GM12878 (cell line): ENCODE measurements around the gene PPP1R3C. TPM values are rescaled to one million over a fixed set of nuclear protein-coding genes. Genes with fewer than 3 reads are reported as not detected.

Experiments
- ATAC-seq: fragments of 200-7000 bp; cut with Tn5 transposase; 3 replicates; pipeline ENCODE4 v1.9.1; 2020; ENCODE audit warnings: mild to moderate bottlenecking, moderate library complexity
- BruUV-seq: library from RNA; stranded (reverse); fragments of 400-500 nt; replicated peaks from 2 replicates; lab custom pipeline; 2021; lab: Mats Ljungman, UMichigan
- CTCF ChIA-PET: fragments of 300-600 bp; sonication (Branson Sonifier 250); formaldehyde crosslinking; extraction: SDS; loops from one replicate; lab custom pipeline; 2021; ENCODE audit warnings: inconsistent platforms; lab: Yijun Ruan, JAX
- POLR2A ChIA-PET: fragments of 350-600 bp; formaldehyde crosslinking; extraction: SDS; loops from one replicate; lab custom pipeline; 2021; ENCODE audit warnings: inconsistent platforms; lab: Charles Lee
- RAD21 ChIA-PET: fragments of 300-600 bp; sonication (Branson Sonifier 250); formaldehyde crosslinking; loops from one replicate; lab custom pipeline; 2023; ENCODE audit warnings: antibody characterized with exemption; ENCODE audit not compliant: unreplicated experiment; lab: Charles Lee
- SMC1A ChIA-PET: fragments of 300-600 bp; sonication (Branson Sonifier 250); formaldehyde crosslinking; loops from one replicate; lab custom pipeline; 2023; ENCODE audit not compliant: unreplicated experiment, uncharacterized antibody; lab: Charles Lee
- DNase-seq: peaks from one replicate; pipeline ENCODE4 v3.0.0-alpha.2; 2011; ENCODE audit warnings: low read depth, low spot score
- FAIRE-seq: peaks from 3 replicates; lab custom pipeline; 2011; peaks lifted over from hg19 to GRCh38; lab: Jason Lieb, UNC
- H2AFZ ChIP-seq: 2 replicates; pipeline ENCODE4 v1.6.0; 2011; ENCODE audit warnings: low read depth, low read length, control low read depth; ENCODE audit not compliant: control insufficient read depth
- H3K27ac ChIP-seq: 2 replicates; pipeline ENCODE4 v1.5.1; 2011; ENCODE audit warnings: control low read depth; ENCODE audit not compliant: control insufficient read depth, insufficient read depth
- H3K27me3 ChIP-seq, 2 experiments: replicated peaks in 1 of 2; 2 replicates each; pipeline versions ENCODE4 v1.6.0 to v1.6.1; 2011; ENCODE audit warnings: low read length in 1 of 2; ENCODE audit not compliant: control insufficient read depth in 2 of 2, insufficient read depth in 2 of 2
- H3K36me3 ChIP-seq, 2 experiments: 2 replicates each; pipeline ENCODE4 v1.5.1; 2011; ENCODE audit warnings: low read length in 1 of 2; ENCODE audit not compliant: control insufficient read depth in 2 of 2, insufficient read depth in 2 of 2
- H3K4me1 ChIP-seq: 2 replicates; pipeline ENCODE4 v1.6.1; 2011; ENCODE audit warnings: mild to moderate bottlenecking, low read length, moderate library complexity, mixed read lengths; ENCODE audit not compliant: control insufficient read depth, insufficient read depth
- H3K4me2 ChIP-seq: 2 replicates; pipeline ENCODE4 v1.6.0; 2011; ENCODE audit warnings: control low read depth; ENCODE audit not compliant: control insufficient read depth, insufficient read depth
- H3K4me3 ChIP-seq: fragments of 200-600 bp; sonication (generic); 2 replicates; pipeline ENCODE4 v1.5.1; 2016
- H3K79me2 ChIP-seq: 2 replicates; pipeline ENCODE4 v1.6.0; 2011; ENCODE audit warnings: low read length; ENCODE audit not compliant: control insufficient read depth, insufficient read depth
- H3K9ac ChIP-seq: 2 replicates; pipeline ENCODE4 v1.8.0; 2011; ENCODE audit warnings: low read length, control low read depth, mixed read lengths; ENCODE audit not compliant: control insufficient read depth, insufficient read depth
- H3K9me3 ChIP-seq: replicated peaks from 3 replicates; pipeline ENCODE4 v1.5.1; 2011; ENCODE audit warnings: mild to moderate bottlenecking, low read length; ENCODE audit not compliant: control insufficient read depth, insufficient read depth
- H4K20me1 ChIP-seq: 2 replicates; pipeline ENCODE4 v1.6.0; 2011; ENCODE audit not compliant: control insufficient read depth, insufficient read depth
- ASH2L ChIP-seq: fragments of 300-600, 200-600 bp; sonication (generic); IDR thresholded peaks from 2 replicates; pipeline ENCODE4 v1.6.1; 2017; ENCODE audit warnings: low read depth, mild to moderate bottlenecking, borderline replicate concordance
- SPI1 ChIP-seq: IDR thresholded peaks from 2 replicates; pipeline ENCODE4 v1.6.1; 2011; ENCODE audit warnings: low read depth, mild to moderate bottlenecking, low read length, moderate library complexity, borderline replicate concordance; ENCODE audit not compliant: insufficient read depth
- WRNIP1 ChIP-seq: IDR thresholded peaks from 2 replicates; pipeline ENCODE4 v1.6.1; 2011; ENCODE audit warnings: low read depth, low read length, improper control_type of control experiment, borderline replicate concordance
- ZNF207 ChIP-seq: fragments of 450-650 bp; IDR thresholded peaks from 2 replicates; pipeline ENCODE4 v1.6.1; 2014; ENCODE audit warnings: antibody characterized with exemption, mild to moderate bottlenecking, borderline replicate concordance
- WGBS: methylation state at CpG from one replicate; pipeline ENCODE4 v1.1.6; 2016; ENCODE audit warnings: low lambda C conversion rate; ENCODE audit not compliant: insufficient replicate concordance, insufficient coverage; ENCODE audit errors: missing lambda C conversion rate; 5-methylcytosine and 5-hydroxymethylcytosine counted together
- in situ Hi-C: fragments of 300-500 bp; cut with MboI; formaldehyde crosslinking; loops from 9 replicates; pipeline ENCODE4 v1.14.3; 2018; ENCODE audit warnings: mixed read lengths
- intact Hi-C: fragments of 100-400 bp; cut with micrococcal nuclease; formaldehyde crosslinking; loops from one replicate; pipeline ENCODE4 v1.14.2; 2022; ENCODE audit not compliant: unreplicated experiment
- polyA plus RNA-seq, 11 experiments: library from polyadenylated mRNA; depleted of rRNA in 4 of 11; unstranded in 6 of 11; stranded (reverse) in 5 of 11; fragments of >200 nt; fragmentation: Nextera tagmentation in 4 of 11; fragmentation: Illumina TruSeq in 1 of 11; extraction: Ambion mirVana in 4 of 11; extraction: Trizol in 1 of 11; gene quantifications; 1 replicate in 1 of 11; 2 replicates in 10 of 11; pipeline versions ENCODE4 v1.2.1 to v1.2.3, GENCODE V29; 2011 to 2016; ENCODE audit warnings: inconsistent platforms in 2 of 11, missing spikeins in 2 of 11, low read depth in 1 of 11
- total RNA-seq, 4 experiments: library from RNA; depleted of rRNA in 3 of 4; stranded (reverse); fragments of >200 nt in 3 of 4; fragmentation: Illumina TruSeq in 1 of 4; extraction: Trizol in 1 of 4; gene quantifications; 2 replicates each; pipeline versions ENCODE4 v1.2.1 to v1.2.3, GENCODE V29; 2013 to 2021
- TF ChIP-seq, protein P1 (sequence below): IDR thresholded peaks from 2 replicates; pipeline ENCODE4 v1.6.1; 2012; ENCODE audit warnings: low read length, inconsistent platforms

PPP1R3C gene
- total and polyA plus RNA-seq, 10 of the 15 experiments (the other 5 are each of a cell fraction or from before 2014, with no cell fraction given), result 0.01 to 0.08 (median 0.04) TPM; not detected in 6

DNA sequence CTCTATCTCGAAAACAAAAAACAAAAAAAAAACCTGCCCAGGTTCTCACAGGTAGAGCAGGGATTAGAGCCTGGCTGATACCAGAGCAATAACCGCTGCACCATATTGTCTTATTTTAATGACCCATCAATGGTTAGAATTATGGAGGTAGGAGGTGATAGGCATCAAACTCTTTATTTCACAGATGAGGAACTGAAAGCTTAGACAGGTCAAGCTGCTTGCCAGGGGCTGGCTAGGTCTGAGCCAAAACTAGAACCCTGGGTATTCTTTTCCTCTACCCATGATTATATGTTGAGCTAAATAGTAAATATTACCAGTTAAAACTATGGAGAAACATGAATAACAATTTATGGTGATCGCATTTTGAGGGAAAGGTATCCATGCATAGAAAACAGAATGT, 2.0 kb upstream of the PPP1R3C start:
- no peaks in the 10 kb centered on the region for H3K36me3 ChIP-seq
- H3K9ac ChIP-seq, result no peak overlapping the region
- ChIA-PET CTCF (interaction anchor here (0.6 to 4.3 kb wide), 28 partner anchors 9 to 755 kb away, joined by 3 to 65 read pairs (median 4); no protein-coding TSS in a partner anchor), SMC1A (interaction anchor here (0.5 to 3.7 kb wide), 16 partner anchors 8 to 755 kb away, joined by 3 to 21 read pairs (median 5); no protein-coding TSS in a partner anchor), POLR2A (interaction anchor here (0.6 kb wide), 1 partner anchor 723 kb away, joined by 6 read pairs; no protein-coding TSS in a partner anchor), RAD21 (interaction anchor here (1.0 to 3.5 kb wide), 6 partner anchors 82 to 723 kb away, joined by 3 to 29 read pairs (median 6); no protein-coding TSS in a partner anchor)
- no peak for FAIRE-seq
- no peaks in the 10 kb centered on the region for H4K20me1 ChIP-seq
- in situ Hi-C loops, result no loop called here
- TF ChIP-seq, protein P1, sequence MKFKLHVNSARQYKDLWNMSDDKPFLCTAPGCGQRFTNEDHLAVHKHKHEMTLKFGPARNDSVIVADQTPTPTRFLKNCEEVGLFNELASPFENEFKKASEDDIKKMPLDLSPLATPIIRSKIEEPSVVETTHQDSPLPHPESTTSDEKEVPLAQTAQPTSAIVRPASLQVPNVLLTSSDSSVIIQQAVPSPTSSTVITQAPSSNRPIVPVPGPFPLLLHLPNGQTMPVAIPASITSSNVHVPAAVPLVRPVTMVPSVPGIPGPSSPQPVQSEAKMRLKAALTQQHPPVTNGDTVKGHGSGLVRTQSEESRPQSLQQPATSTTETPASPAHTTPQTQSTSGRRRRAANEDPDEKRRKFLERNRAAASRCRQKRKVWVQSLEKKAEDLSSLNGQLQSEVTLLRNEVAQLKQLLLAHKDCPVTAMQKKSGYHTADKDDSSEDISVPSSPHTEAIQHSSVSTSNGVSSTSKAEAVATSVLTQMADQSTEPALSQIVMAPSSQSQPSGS, result no peak
- TF ChIP-seq WRNIP1 (no peak), ZNF207 (no peak), ASH2L (no peak), SPI1 (peak; percentile 40; the same call in 1 of the 2 replicates)
- no peaks in the 10 kb centered on the region for H3K79me2 ChIP-seq
- WGBS, result 40% methylated on average over 3 of the region's 3 CpGs
- no peaks in the 10 kb centered on the region; the same call in 2 of the 3 replicates for H3K9me3 ChIP-seq
- intact Hi-C loops, result loop anchor here (1.0 to 10.0 kb wide), 4 partner anchors 142 to 750 kb away; no protein-coding TSS in a partner anchor
- no peak for DNase-seq
- H3K27me3 ChIP-seq, result peaks cover 3 to 7% of the 10 kb centered on the region in 2 experiments; a peak in 3 of 4 replicates
- H3K4me2 ChIP-seq, result no peak overlapping the region
- H3K4me3 ChIP-seq, result no peak overlapping the region
- no peaks in the 10 kb centered on the region for H3K4me1 ChIP-seq
- H3K27ac ChIP-seq, result no peak overlapping the region
- H2AFZ ChIP-seq, result no peak overlapping the region
- BruUV-seq, result no TSS peak
- peak; percentile 65 for ATAC-seq
